A549 (cell line): Measurements from ENCODE around the gene FILIP1L. TPM values are rescaled to one million over a fixed set of nuclear protein-coding genes. Genes with fewer than 3 reads are reported as not detected.

ENCODE experiments used
- ATAC-seq, 2 experiments: fragments of 200-7000 bp in 1 of 2; fragments of >200 bp in 1 of 2; cut with Nextera tagmentation in 1 of 2; cut with Tn5 transposase in 1 of 2; 3 replicates each; pipeline versions ENCODE4 v1.8.0 to v1.9.1; 2018 to 2020; ENCODE audit warnings: mild to moderate bottlenecking in 1 of 2, moderate library complexity in 1 of 2
- CTCF ChIA-PET: fragments of 300-600 bp; sonication (Branson Sonifier 250); formaldehyde crosslinking; extraction: SDS; loops from one replicate; lab custom pipeline; 2021; ENCODE audit warnings: antibody characterized with exemption, inconsistent platforms; lab: Yijun Ruan, JAX
- POLR2A ChIA-PET: fragments of 350-600 bp; formaldehyde crosslinking; extraction: SDS; loops from one replicate; lab custom pipeline; 2021; ENCODE audit warnings: antibody characterized with exemption, inconsistent platforms; lab: Yijun Ruan, JAX
- DNase-seq, 2 experiments: peaks; one replicate each; pipeline versions ENCODE4 v3.0.0 to v3.0.0-alpha.2; 2011 to 2016; ENCODE audit warnings: low read depth in 1 of 2, low spot score in 1 of 2
- FAIRE-seq: peaks from 2 replicates; lab custom pipeline; 2011; peaks lifted over from hg19 to GRCh38; lab: Jason Lieb, UNC
- H3K27ac ChIP-seq, 2 experiments: fragments of >200 bp; sonication (Bioruptor Twin); formaldehyde crosslinking; 3 replicates each; pipeline ENCODE4 v1.5.1; 2016 to 2017
- H3K4me1 ChIP-seq: fragments of >200 bp; sonication (Bioruptor Twin); formaldehyde crosslinking; 3 replicates; pipeline ENCODE4 v1.6.1; 2016
- H3K4me2 ChIP-seq: fragments of >200 bp; sonication (Bioruptor Twin); formaldehyde crosslinking; 3 replicates; pipeline ENCODE4 v1.6.1; 2016
- H3K4me3 ChIP-seq: fragments of >200 bp; sonication (Bioruptor Twin); formaldehyde crosslinking; 3 replicates; pipeline ENCODE4 v1.5.1; 2016
- H3K9me3 ChIP-seq: fragments of >200 bp; sonication (Bioruptor Twin); formaldehyde crosslinking; 3 replicates; pipeline ENCODE4 v1.6.1; 2016
- ATOH8 ChIP-seq: fragments of 250-450 bp; sonication (Bioruptor Pico); IDR thresholded peaks from 2 replicates; pipeline ENCODE4 v1.5.0; 2020; ENCODE audit warnings: low read depth, mild to moderate bottlenecking, moderate library complexity
- CBX8 ChIP-seq: fragments of 200-600 bp; sonication (generic); IDR thresholded peaks from 2 replicates; pipeline ENCODE4 v1.6.1; 2016
- CEBPB ChIP-seq, 2 experiments: fragments of >200 bp in 1 of 2; sonication (Bioruptor Twin) in 1 of 2; formaldehyde crosslinking in 1 of 2; IDR thresholded peaks; 2 replicates each; pipeline ENCODE4 v1.6.1; 2012 to 2016
- EHF ChIP-seq: fragments of 250-450 bp; sonication (Bioruptor Pico); IDR thresholded peaks from 2 replicates; pipeline ENCODE4 v1.5.0; 2020; ENCODE audit warnings: mild to moderate bottlenecking
- GATA3 ChIP-seq: IDR thresholded peaks from 2 replicates; pipeline ENCODE4 v1.6.1; 2012; ENCODE audit warnings: borderline replicate concordance
- HDAC2 ChIP-seq: fragments of 200-600 bp; sonication (generic); IDR thresholded peaks from 2 replicates; pipeline ENCODE4 v1.6.1; 2016
- HOXB13 ChIP-seq: fragments of 250-450 bp; sonication (Bioruptor Pico); IDR thresholded peaks from 2 replicates; pipeline ENCODE4 v1.5.0; 2020; ENCODE audit warnings: low read depth, mild to moderate bottlenecking, moderate library complexity
- HOXB5 ChIP-seq: fragments of 250-450 bp; sonication (Bioruptor Pico); IDR thresholded peaks from 2 replicates; pipeline ENCODE4 v1.5.0; 2020; ENCODE audit warnings: mild to moderate bottlenecking, moderate library complexity
- MAFK ChIP-seq: fragments of 450-650 bp; IDR thresholded peaks from 2 replicates; pipeline ENCODE4 v1.6.1; 2014; ENCODE audit not compliant: partially characterized antibody
- NFE2L2 ChIP-seq: fragments of 150-350 bp; conservative IDR thresholded peaks from 2 replicates; pipeline ENCODE4 v1.6.1; 2014; ENCODE audit warnings: low read length
- PBX3 ChIP-seq: IDR thresholded peaks from 2 replicates; pipeline ENCODE4 v1.6.1; 2012
- SMC3 ChIP-seq: fragments of >200 bp; sonication (Bioruptor Twin); formaldehyde crosslinking; IDR thresholded peaks from 3 replicates; pipeline ENCODE4 v1.6.1; 2018; ENCODE audit warnings: inconsistent platforms
- ZFP36 ChIP-seq: fragments of 450-650 bp; IDR thresholded peaks from 2 replicates; pipeline ENCODE4 v1.6.1; 2014; ENCODE audit warnings: borderline replicate concordance; ENCODE audit not compliant: partially characterized antibody
- ZNF302 ChIP-seq: fragments of 250-450 bp; sonication (Bioruptor Pico); IDR thresholded peaks from 2 replicates; pipeline ENCODE4 v1.9.0; 2021; ENCODE audit warnings: inconsistent platforms, mild to moderate bottlenecking, moderate library complexity
- WGBS: methylation state at CpG from one replicate; pipeline ENCODE4 v1.1.6; 2017; ENCODE audit errors: missing lambda C conversion rate; 5-methylcytosine and 5-hydroxymethylcytosine counted together
- polyA plus RNA-seq, 4 experiments: library from polyadenylated mRNA; depleted of rRNA in 3 of 4; stranded (reverse); fragments of >200 nt; fragmentation: RNase III in 1 of 4; extraction: RNeasy Plus Mini Kit Qiagen cat#74134 plus additional on column Dnase treatment in 1 of 4; gene quantifications; 2 replicates in 3 of 4; 3 replicates in 1 of 4; pipeline ENCODE4 v1.2.3, GENCODE V29; 2011 to 2017
- TF ChIP-seq, protein P1 (sequence below): fragments of 450-650 bp; IDR thresholded peaks from 2 replicates; pipeline ENCODE4 v1.6.1; 2014; ENCODE audit warnings: antibody characterized with exemption
- TF ChIP-seq, protein P2 (sequence below): IDR thresholded peaks from 2 replicates; pipeline ENCODE4 v1.6.1; 2012
- TF ChIP-seq, protein P3 (sequence below): fragments of >200 bp; sonication (Bioruptor Twin); formaldehyde crosslinking; IDR thresholded peaks from 3 replicates; pipeline ENCODE4 v1.6.1; 2016

FILIP1L gene
- polyA plus RNA-seq, 2 of the 4 experiments (the other 2 are of a cell fraction), result 0.19 to 0.45 TPM

GRCh38 chr3:99929745-99930139, 184.6 kb downstream of the FILIP1L start:
- FAIRE-seq (no peak), ATAC-seq (peak in 1 of 2 experiments; percentile 34; a peak in 1 of 6 replicates), DNase-seq (no peak)
- H3K27ac ChIP-seq, result no peak overlapping the region
- WGBS, result 67% methylated on average over 3 of the region's 3 CpGs
- no peak overlapping the region for H3K4me2 ChIP-seq
- TF ChIP-seq CEBPB (IDR thresholded peaks at IDR 0.05), result no peak
- no peak for TF ChIP-seq HOXB5 (CRISPR knock-in tag)
- TF ChIP-seq, protein P1, sequence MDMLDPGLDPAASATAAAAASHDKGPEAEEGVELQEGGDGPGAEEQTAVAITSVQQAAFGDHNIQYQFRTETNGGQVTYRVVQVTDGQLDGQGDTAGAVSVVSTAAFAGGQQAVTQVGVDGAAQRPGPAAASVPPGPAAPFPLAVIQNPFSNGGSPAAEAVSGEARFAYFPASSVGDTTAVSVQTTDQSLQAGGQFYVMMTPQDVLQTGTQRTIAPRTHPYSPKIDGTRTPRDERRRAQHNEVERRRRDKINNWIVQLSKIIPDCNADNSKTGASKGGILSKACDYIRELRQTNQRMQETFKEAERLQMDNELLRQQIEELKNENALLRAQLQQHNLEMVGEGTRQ, result no peak
- no peak for TF ChIP-seq ZFP36
- no peak for TF ChIP-seq PBX3
- no peak for TF ChIP-seq HOXB13
- TF ChIP-seq, protein P2, sequence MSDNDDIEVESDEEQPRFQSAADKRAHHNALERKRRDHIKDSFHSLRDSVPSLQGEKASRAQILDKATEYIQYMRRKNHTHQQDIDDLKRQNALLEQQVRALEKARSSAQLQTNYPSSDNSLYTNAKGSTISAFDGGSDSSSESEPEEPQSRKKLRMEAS, result no peak
- TF ChIP-seq MAFK, result no peak
- no peak for TF ChIP-seq CBX8
- CTCF ChIA-PET, result no interaction called here
- no peak overlapping the region for H3K4me3 ChIP-seq
- H3K9me3 ChIP-seq, result no peaks in the 10 kb centered on the region
- H3K4me1 ChIP-seq, result peaks cover 15% of the 10 kb centered on the region; the same call in 2 of the 3 replicates
- POLR2A ChIA-PET, result no interaction called here

GRCh38 chr3:99928771-99929744, 185.2 kb downstream of the FILIP1L start:
- WGBS, result 84% methylated on average over 7 of the region's 7 CpGs
- CTCF ChIA-PET, result interaction anchor here (1.7 kb wide), 1 partner anchor 12 kb away, joined by 3 read pairs; no protein-coding TSS in a partner anchor
- TF ChIP-seq, protein P2, result no peak
- ATAC-seq (no peak), FAIRE-seq (no peak), DNase-seq (no peak)
- H3K4me3 ChIP-seq, result no peak overlapping the region
- H3K4me1 ChIP-seq, result peaks cover 15% of the 10 kb centered on the region; the same call in 2 of the 3 replicates
- H3K9me3 ChIP-seq, result no peaks in the 10 kb centered on the region
- H3K27ac ChIP-seq, result no peak overlapping the region
- POLR2A ChIA-PET, result no interaction called here
- no peak overlapping the region for H3K4me2 ChIP-seq

GRCh38 chr3:99927671-99928457, 186.4 kb downstream of the FILIP1L start:
- 90% methylated on average over 7 of the region's 7 CpGs for WGBS
- H3K4me2 ChIP-seq, result no peak overlapping the region
- DNase-seq, result no peak
- no peak for ATAC-seq
- CTCF ChIA-PET, result interaction anchor here (0.9 to 1.7 kb wide), 2 partner anchors 11 to 27 kb away, joined by 3 read pairs; no protein-coding TSS in a partner anchor
- no peak overlapping the region for H3K4me3 ChIP-seq
- FAIRE-seq, result no peak
- H3K27ac ChIP-seq, result no peak overlapping the region
- H3K9me3 ChIP-seq, result no peaks in the 10 kb centered on the region
- POLR2A ChIA-PET, result no interaction called here
- TF ChIP-seq ZNF302 (CRISPR knock-in tag), result no peak
- no peak for TF ChIP-seq HDAC2
- no peak for TF ChIP-seq GATA3
- no peak for TF ChIP-seq EHF
- no peak for TF ChIP-seq ATOH8 (CRISPR knock-in tag)
- TF ChIP-seq NFE2L2, result no peak
- TF ChIP-seq, protein P3, sequence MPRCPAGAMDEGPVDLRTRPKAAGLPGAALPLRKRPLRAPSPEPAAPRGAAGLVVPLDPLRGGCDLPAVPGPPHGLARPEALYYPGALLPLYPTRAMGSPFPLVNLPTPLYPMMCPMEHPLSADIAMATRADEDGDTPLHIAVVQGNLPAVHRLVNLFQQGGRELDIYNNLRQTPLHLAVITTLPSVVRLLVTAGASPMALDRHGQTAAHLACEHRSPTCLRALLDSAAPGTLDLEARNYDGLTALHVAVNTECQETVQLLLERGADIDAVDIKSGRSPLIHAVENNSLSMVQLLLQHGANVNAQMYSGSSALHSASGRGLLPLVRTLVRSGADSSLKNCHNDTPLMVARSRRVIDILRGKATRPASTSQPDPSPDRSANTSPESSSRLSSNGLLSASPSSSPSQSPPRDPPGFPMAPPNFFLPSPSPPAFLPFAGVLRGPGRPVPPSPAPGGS, result no peak
- no peak for TF ChIP-seq SMC3
- peaks cover 15% of the 10 kb centered on the region; the same call in 2 of the 3 replicates for H3K4me1 ChIP-seq
